GM11168 (cell line): Measurements from ENCODE around the gene CNOT2.

ENCODE experiments used
- in situ Hi-C: fragments of 300-500 bp; cut with MboI; formaldehyde crosslinking; loops from one replicate; pipeline ENCODE4 v1.12.0; 2022; ENCODE audit warnings: low sequenced_read_pairs; ENCODE audit not compliant: unreplicated experiment

The CNOT2 gene

GRCh38 chr12:70402597-70402996, 159.4 kb downstream of the CNOT2 start:
- in situ Hi-C loops: no loop called here

DNA sequence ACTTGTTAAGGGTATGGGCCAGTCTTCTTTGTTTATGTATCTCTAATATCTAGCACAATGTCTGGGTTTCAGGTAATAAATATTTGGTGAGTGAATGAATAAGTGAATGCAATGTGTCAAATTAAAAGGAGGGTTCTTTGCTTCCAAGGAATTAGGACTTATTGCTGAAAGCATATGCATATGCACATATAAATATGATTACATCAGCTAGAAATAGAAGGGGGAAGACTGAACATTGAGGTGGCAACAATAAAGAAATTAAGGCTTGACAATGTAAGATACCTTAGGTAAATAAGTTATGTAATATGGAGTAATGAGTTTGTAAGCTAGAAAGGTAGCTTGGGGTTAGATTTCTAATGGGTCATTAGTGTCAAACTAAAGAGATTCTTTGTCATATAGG, 160.6 kb downstream of the CNOT2 start:
- in situ Hi-C loops: no loop called here
